OCI-LY1 (cell line): ENCODE results near the gene RCAN2.

Experiments
- EZH2 ChIP-seq: fragments of 200-600 bp; sonication (generic), shearing (Covaris generic); IDR thresholded peaks from 2 replicates; pipeline ENCODE4 v1.8.0; 2017; ENCODE audit warnings: borderline replicate concordance, mixed run types, mild to moderate bottlenecking, antibody characterized with exemption, low read length, moderate library complexity, mixed read lengths
- TF ChIP-seq, protein P1 (sequence below): fragments of 200-600 bp; sonication (generic), shearing (Covaris generic); IDR thresholded peaks from 2 replicates; pipeline ENCODE4 v1.5.1; 2017; ENCODE audit warnings: mild to moderate bottlenecking, antibody characterized with exemption, low read length, moderate library complexity, mixed read lengths

DNA sequence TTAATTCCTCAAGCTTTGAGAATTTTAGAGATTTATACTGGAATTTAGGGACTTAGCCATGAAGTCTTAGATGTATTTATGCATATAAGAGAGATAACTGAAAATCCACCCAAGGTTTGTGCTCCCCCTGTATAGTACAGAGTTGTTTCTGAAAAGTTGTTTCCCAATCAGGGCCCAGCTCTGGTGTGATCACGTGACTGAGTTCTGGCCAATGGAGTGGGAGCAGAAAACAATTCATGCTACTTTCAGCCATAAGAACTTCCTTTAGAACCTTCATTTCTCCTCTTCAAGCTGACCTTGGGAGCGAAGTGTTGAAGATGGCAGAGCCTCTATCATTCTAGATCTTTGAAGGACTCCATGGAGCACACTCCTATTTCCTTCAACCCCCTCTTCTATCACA is 151.0 kb downstream of the RCAN2 start:
- TF ChIP-seq, protein P1, sequence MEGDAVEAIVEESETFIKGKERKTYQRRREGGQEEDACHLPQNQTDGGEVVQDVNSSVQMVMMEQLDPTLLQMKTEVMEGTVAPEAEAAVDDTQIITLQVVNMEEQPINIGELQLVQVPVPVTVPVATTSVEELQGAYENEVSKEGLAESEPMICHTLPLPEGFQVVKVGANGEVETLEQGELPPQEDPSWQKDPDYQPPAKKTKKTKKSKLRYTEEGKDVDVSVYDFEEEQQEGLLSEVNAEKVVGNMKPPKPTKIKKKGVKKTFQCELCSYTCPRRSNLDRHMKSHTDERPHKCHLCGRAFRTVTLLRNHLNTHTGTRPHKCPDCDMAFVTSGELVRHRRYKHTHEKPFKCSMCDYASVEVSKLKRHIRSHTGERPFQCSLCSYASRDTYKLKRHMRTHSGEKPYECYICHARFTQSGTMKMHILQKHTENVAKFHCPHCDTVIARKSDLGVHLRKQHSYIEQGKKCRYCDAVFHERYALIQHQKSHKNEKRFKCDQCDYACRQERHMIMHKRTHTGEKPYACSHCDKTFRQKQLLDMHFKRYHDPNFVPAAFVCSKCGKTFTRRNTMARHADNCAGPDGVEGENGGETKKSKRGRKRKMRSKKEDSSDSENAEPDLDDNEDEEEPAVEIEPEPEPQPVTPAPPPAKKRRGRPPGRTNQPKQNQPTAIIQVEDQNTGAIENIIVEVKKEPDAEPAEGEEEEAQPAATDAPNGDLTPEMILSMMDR = no peak
- no peak for TF ChIP-seq EZH2
